GF-D8 (cell line): Measurements from ENCODE around the gene MYORG.
"Not testable (repeated sequence)": the region's sequence is repeated elsewhere in the genome, so short reads cannot be mapped to it uniquely, and the experiment has no call there.

ENCODE experiments used
- DNase-seq: peaks from one replicate; lab custom pipeline; 2025; lab: John Stamatoyannopoulos, UW

The MYORG gene

GRCh38 chr9:34368796-34369195 is 7.9 kb downstream of the MYORG start:
- DNase-seq = not testable (repeated sequence)

GRCh38 chr9:34367751-34368410 is 8.8 kb downstream of the MYORG start:
- not testable (repeated sequence) for DNase-seq

- no peak for DNase-seq
Observed at GRCh38 chr9:34366365-34366764, 10.3 kb downstream of the MYORG start.

GRCh38 chr9:34365282-34365681 is 11.4 kb downstream of the MYORG start:
- DNase-seq = no peak

- no peak for DNase-seq
Observed at GRCh38 chr9:34363619-34364351, 12.9 kb downstream of the MYORG start.

GRCh38 chr9:34362614-34363214 is 14.0 kb downstream of the MYORG start:
- DNase-seq = no peak

- DNase-seq = not testable (repeated sequence)
Observed at GRCh38 chr9:34352957-34353356, 23.7 kb downstream of the MYORG start.

- DNase-seq = not testable (repeated sequence)
Observed at GRCh38 chr9:34352122-34352652, 24.5 kb downstream of the MYORG start.

- DNase-seq = no peak
Observed at GRCh38 chr9:34349324-34349723, 27.4 kb downstream of the MYORG start.

GRCh38 chr9:34347800-34348158 is 28.9 kb downstream of the MYORG start:
- DNase-seq = no peak

- no peak for DNase-seq
Observed at GRCh38 chr9:34346873-34347799, 29.6 kb downstream of the MYORG start.

- no peak for DNase-seq
Observed at GRCh38 chr9:34343605-34344004, 33.1 kb downstream of the MYORG start.

GRCh38 chr9:34343090-34343489 is 33.6 kb downstream of the MYORG start:
- DNase-seq = no peak

- DNase-seq = no peak
Observed at GRCh38 chr9:34341659-34342295, 34.9 kb downstream of the MYORG start.

GRCh38 chr9:34338665-34339385 is 37.9 kb downstream of the MYORG start:
- no peak for DNase-seq

GRCh38 chr9:34338079-34338478 is 38.6 kb downstream of the MYORG start:
- DNase-seq = not testable (repeated sequence)

- DNase-seq = no peak
Observed at GRCh38 chr9:34337403-34337802, 39.3 kb downstream of the MYORG start.

GRCh38 chr9:34335376-34335775 is 41.3 kb downstream of the MYORG start:
- DNase-seq = no peak

- no peak for DNase-seq
Observed at GRCh38 chr9:34334916-34335315, 41.8 kb downstream of the MYORG start.

GRCh38 chr9:34334337-34334824 is 42.3 kb downstream of the MYORG start:
- DNase-seq = no peak

GRCh38 chr9:34333836-34334235 is 42.9 kb downstream of the MYORG start:
- DNase-seq = no peak
